ENCODE data around the gene ETV7.

GRCh38 chr6:36355819-36356218 lies 31.6 kb downstream of the ETV7 start:
- TF ChIP-seq CTCF (IDR thresholded peaks at IDR 0.05) (no peak), POLR2A (IDR thresholded peaks at IDR 0.05) (no peak)

Measured in lower leg skin (tissue), 3 donors.